ENCODE results near the gene TMEM19. TPM values are rescaled to one million over a fixed set of nuclear protein-coding genes. Genes with fewer than 3 reads are reported as not detected.

Gene TMEM19
- polyA plus RNA-seq, 1 of the 3 experiments (the other 2 are of a cell fraction), result 12.6 TPM

GRCh38 chr12:71685914-71686657 is at the start of gene TMEM19 (continued):
- peak; percentile 57 for TF ChIP-seq ELF1 (IDR thresholded peaks at IDR 0.05)
- TF ChIP-seq EZH2phosphoT487 (IDR thresholded peaks at IDR 0.05; ENCODE audit: borderline replicate concordance, low read depth), result no peak
- TF ChIP-seq TEAD4 (IDR thresholded peaks at IDR 0.05; ENCODE audit: borderline replicate concordance, insufficient read depth), result no peak
- TF ChIP-seq, protein P1, sequence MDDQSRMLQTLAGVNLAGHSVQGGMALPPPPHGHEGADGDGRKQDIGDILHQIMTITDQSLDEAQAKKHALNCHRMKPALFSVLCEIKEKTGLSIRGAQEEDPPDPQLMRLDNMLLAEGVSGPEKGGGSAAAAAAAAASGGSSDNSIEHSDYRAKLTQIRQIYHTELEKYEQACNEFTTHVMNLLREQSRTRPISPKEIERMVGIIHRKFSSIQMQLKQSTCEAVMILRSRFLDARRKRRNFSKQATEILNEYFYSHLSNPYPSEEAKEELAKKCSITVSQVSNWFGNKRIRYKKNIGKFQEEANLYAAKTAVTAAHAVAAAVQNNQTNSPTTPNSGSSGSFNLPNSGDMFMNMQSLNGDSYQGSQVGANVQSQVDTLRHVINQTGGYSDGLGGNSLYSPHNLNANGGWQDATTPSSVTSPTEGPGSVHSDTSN (IDR thresholded peaks at IDR 0.05), result peak; percentile 77
- no peak for TF ChIP-seq YY1 (IDR thresholded peaks at IDR 0.05; ENCODE audit: low read depth)
- TF ChIP-seq RCOR1 (IDR thresholded peaks at IDR 0.05; ENCODE audit: low read length), result no peak
- no peak for TF ChIP-seq MEF2A (IDR thresholded peaks at IDR 0.05; ENCODE audit: borderline replicate concordance, low read depth)
- no peak; the same call in none of the 2 replicates for TF ChIP-seq FOXJ3 (CRISPR knock-in tag; IDR thresholded peaks at IDR 0.05)
- peak; percentile 46 for TF ChIP-seq RAD21 (IDR thresholded peaks at IDR 0.05; ENCODE audit: low read length)
- TF ChIP-seq RFX5 (IDR thresholded peaks at IDR 0.05; ENCODE audit: low read length), result no peak; the same call in 1 of the 2 replicates
- peak; percentile 63 for TF ChIP-seq USF2 (IDR thresholded peaks at IDR 0.05; ENCODE audit: borderline replicate concordance, low read depth, low read length)

DNA sequence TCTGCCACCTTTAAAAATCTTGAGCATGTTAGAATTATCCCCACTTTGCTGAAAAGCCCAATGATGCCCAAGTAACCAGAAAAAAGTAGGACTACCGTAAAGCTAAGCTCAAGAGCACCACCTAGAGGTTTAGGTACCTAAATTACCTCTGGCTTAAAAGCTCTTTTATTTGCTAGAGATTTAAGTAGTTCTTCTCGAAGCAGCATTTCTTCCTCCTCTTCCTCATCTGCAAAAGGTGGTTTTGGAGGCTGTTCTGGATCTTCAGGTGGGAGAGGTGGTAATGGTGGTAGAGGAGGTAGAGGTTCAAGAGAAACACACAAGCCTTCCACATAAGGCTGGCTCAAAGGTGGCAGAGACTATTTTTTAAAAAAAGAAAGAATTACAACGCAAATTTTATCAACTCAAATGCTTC is 49.2 kb upstream of the TMEM19 start:
- CTCF ChIA-PET, result interaction anchor here (0.6 to 4.6 kb wide), 50 partner anchors 9 to 688 kb away, joined by 3 to 33 read pairs (median 4); partner anchors contain the start of genes RAB21 and TMEM19
- peak; percentile 53 for DNase-seq
- H3K9me3 ChIP-seq, result no peaks in the 10 kb centered on the region
- H3K27ac ChIP-seq (ENCODE audit: low read depth in 2 of 2, low read length in 1 of 2), result no peak overlapping the region; a peak in 1 of 4 replicates
- no peaks in the 10 kb centered on the region for H3K27me3 ChIP-seq (ENCODE audit: insufficient read depth)
- peaks cover 6% of the 10 kb centered on the region for H3F3A ChIP-seq (replicated peaks; ENCODE audit: insufficient read depth)
- H3K79me2 ChIP-seq (ENCODE audit: insufficient read depth), result peaks cover 29% of the 10 kb centered on the region; the same call in 1 of the 2 replicates
- peaks cover 79 to 96% of the 10 kb centered on the region in 2 experiments for H3K36me3 ChIP-seq (replicated peaks in 1 of 2; ENCODE audit: control insufficient read depth in 1 of 2, insufficient read depth in 2 of 2, low read length in 1 of 2)
- no peak overlapping the region for H3K4me3 ChIP-seq (ENCODE audit: low read depth in 2 of 2, low read length in 1 of 2)
- POLR2A ChIA-PET, result no interaction called here
- H4K20me1 ChIP-seq (ENCODE audit: insufficient read depth), result no peaks in the 10 kb centered on the region
- H3K9ac ChIP-seq, result no peak overlapping the region
- peaks cover 0 to 5% of the 10 kb centered on the region in 2 experiments; a peak in 2 of 4 replicates for H3K4me1 ChIP-seq (ENCODE audit: control insufficient read depth in 1 of 2, insufficient read depth in 2 of 2, low read depth in 1 of 2, low read length in 1 of 2)
- H3K9me2 ChIP-seq, result no peaks in the 10 kb centered on the region
- 42% methylated on average over 3 of the region's 3 CpGs for WGBS (ENCODE audit: low lambda C conversion rate)
- no peak overlapping the region for H2AFZ ChIP-seq (ENCODE audit: low read depth)
- H3K4me2 ChIP-seq, result no peak overlapping the region
- TF ChIP-seq USF1 (IDR thresholded peaks at IDR 0.05; ENCODE audit: borderline replicate concordance, low read depth) (no peak), MXI1 (IDR thresholded peaks at IDR 0.05; ENCODE audit: low read depth, low read length) (no peak), RCOR1 (IDR thresholded peaks at IDR 0.05; ENCODE audit: low read length) (no peak), JUND (IDR thresholded peaks at IDR 0.05) (no peak), FOXJ3 (CRISPR knock-in tag; IDR thresholded peaks at IDR 0.05) (no peak), TAF1 (IDR thresholded peaks at IDR 0.05; ENCODE audit: borderline replicate concordance, low read depth, low read length) (no peak), SMC3 (IDR thresholded peaks at IDR 0.05; ENCODE audit: low read depth, low read length) (peak; percentile 45; the same call in 1 of the 2 replicates), RAD21 (IDR thresholded peaks at IDR 0.05; ENCODE audit: low read length) (peak; percentile 85), MEF2A (IDR thresholded peaks at IDR 0.05; ENCODE audit: borderline replicate concordance, low read depth) (no peak), POLR2AphosphoS5 (IDR thresholded peaks at IDR 0.05; ENCODE audit: low read depth, low read length) (no peak), FOSL2 (IDR thresholded peaks at IDR 0.05; ENCODE audit: borderline replicate concordance, low read depth) (no peak), RXRA (IDR thresholded peaks at IDR 0.05; ENCODE audit: borderline replicate concordance, low read depth) (no peak), USF2 (IDR thresholded peaks at IDR 0.05; ENCODE audit: borderline replicate concordance, low read depth, low read length) (no peak), ELF1 (IDR thresholded peaks at IDR 0.05) (no peak), EP300 (IDR thresholded peaks at IDR 0.05; ENCODE audit: borderline replicate concordance in 1 of 2, low read depth in 1 of 2, low read length in 1 of 2) (no peak), FOXM1 (IDR thresholded peaks at IDR 0.05; ENCODE audit: low read depth) (no peak), GATA2 (CRISPR knock-in tag; IDR thresholded peaks at IDR 0.05) (no peak), NRF1 (IDR thresholded peaks at IDR 0.05; ENCODE audit: low read depth, low read length) (no peak), RFX5 (IDR thresholded peaks at IDR 0.05; ENCODE audit: low read length) (no peak)
- TF ChIP-seq, protein P2, sequence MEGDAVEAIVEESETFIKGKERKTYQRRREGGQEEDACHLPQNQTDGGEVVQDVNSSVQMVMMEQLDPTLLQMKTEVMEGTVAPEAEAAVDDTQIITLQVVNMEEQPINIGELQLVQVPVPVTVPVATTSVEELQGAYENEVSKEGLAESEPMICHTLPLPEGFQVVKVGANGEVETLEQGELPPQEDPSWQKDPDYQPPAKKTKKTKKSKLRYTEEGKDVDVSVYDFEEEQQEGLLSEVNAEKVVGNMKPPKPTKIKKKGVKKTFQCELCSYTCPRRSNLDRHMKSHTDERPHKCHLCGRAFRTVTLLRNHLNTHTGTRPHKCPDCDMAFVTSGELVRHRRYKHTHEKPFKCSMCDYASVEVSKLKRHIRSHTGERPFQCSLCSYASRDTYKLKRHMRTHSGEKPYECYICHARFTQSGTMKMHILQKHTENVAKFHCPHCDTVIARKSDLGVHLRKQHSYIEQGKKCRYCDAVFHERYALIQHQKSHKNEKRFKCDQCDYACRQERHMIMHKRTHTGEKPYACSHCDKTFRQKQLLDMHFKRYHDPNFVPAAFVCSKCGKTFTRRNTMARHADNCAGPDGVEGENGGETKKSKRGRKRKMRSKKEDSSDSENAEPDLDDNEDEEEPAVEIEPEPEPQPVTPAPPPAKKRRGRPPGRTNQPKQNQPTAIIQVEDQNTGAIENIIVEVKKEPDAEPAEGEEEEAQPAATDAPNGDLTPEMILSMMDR (IDR thresholded peaks at IDR 0.05), result peak; percentile 84
- TF ChIP-seq, protein P3, sequence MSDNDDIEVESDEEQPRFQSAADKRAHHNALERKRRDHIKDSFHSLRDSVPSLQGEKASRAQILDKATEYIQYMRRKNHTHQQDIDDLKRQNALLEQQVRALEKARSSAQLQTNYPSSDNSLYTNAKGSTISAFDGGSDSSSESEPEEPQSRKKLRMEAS (IDR thresholded peaks at IDR 0.05; ENCODE audit: low read depth), result no peak

Data from SK-N-SH (cell line).